ENCODE measurements around the gene TCF23.
"Not testable (repeated sequence)": the region's sequence is repeated elsewhere in the genome, so short reads cannot be mapped to it uniquely, and the experiment has no call there.

TCF23 gene

DNA sequence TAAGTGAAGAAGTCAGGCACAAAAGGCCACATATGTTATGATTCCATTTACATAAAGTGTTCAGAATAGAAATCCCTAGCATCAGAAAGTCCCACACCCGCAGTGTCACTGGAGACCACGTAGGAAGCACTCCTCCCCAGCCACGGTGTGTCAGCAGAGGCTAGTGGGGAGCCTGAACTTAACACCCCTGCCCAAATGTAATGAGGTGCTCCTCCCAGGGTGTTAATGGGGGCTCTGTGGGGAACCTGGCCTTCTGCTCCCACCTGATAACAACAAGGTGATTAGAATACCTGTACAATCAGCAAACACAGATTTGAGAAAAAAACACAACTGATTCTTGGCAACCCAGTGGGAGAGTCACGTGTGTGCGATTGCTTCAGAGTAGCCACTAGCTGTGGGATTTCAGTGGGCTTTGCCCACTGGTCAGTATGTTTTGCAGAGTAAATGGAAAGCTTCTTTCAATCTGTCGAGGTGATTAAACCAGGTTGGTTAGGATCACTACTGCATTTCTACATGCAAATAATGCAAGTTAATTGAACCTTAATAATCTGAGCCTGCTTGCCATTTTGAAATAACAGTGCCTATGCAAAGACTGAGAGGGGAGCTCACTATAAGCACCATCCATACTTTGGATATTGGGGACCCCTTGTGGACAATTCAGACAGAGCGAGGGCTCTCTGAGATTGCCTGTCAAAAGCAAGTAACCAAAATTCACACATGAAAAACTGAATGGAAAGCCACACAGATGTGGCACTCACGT, 42.4 kb downstream of the TCF23 start:
- peak; percentile 49 for DNase-seq

GRCh38 chr2:27194538-27195354, 45.9 kb downstream of the TCF23 start:
- no peak for DNase-seq

- DNase-seq: not testable (repeated sequence)
Observed at GRCh38 chr2:27195799-27196198, 47.0 kb downstream of the TCF23 start.

DNA sequence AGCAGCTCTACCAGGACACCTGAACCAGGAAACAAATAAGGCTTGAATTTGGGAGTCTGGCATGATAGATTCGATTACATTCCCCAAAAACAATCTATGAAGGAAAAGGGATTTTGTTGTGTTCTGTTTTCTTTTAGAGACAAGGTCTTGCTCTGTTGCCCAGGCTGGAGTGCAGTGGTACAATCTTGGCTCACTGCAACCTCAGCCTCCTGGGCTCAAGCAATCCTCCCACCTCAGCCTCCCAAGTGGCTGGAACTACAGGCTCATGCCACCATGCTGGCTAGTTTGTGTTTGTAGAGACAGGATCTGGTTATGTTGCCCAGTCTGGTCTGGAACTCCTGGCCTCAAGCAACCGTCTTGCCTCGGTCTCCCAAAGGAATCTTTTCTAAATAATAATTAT, 49.3 kb downstream of the TCF23 start:
- DNase-seq: not testable (repeated sequence)

- no peak for DNase-seq
Observed at GRCh38 chr2:27198627-27199026, 49.8 kb downstream of the TCF23 start.

GRCh38 chr2:27199241-27199640, 50.4 kb downstream of the TCF23 start:
- DNase-seq: no peak

- no peak for DNase-seq
Observed at GRCh38 chr2:27201675-27202074, 52.9 kb downstream of the TCF23 start.

- no peak for DNase-seq
Observed at GRCh38 chr2:27202854-27203253, 54.0 kb downstream of the TCF23 start.

- no peak for DNase-seq
Observed at GRCh38 chr2:27203741-27204140, 54.9 kb downstream of the TCF23 start.

GRCh38 chr2:27204566-27204965, 55.8 kb downstream of the TCF23 start:
- no peak for DNase-seq

DNA sequence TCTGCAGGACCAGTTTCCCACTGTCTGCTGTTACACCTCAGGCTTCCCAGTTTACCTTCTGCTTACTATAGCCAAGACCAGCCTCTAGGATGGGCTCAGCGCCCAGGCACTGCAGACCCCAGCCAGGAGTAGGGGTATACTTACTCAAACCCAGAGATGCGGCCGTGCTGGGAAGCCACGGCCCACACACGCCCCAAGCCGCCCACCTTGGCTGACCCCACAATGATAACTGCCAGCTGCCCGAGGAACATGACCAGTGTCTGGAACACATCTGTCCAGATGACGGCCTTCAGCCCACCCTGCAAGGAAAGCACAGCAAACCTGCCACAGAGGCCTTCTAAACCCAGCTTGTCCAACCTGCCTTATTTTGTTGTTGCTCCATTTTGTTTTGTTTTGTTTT, 56.4 kb downstream of the TCF23 start:
- DNase-seq: no peak

- no peak for DNase-seq
Observed at GRCh38 chr2:27206346-27206745, 57.5 kb downstream of the TCF23 start.

Measured in activated CD4-positive, alpha-beta T cell treated with anti-CD3 and anti-CD28 coated beads for 48 hours (primary cell).